ENCODE measurements around the gene UBTF.
"Not testable (repeated sequence)": the region's sequence is repeated elsewhere in the genome, so short reads cannot be mapped to it uniquely, and the experiment has no call there.

UBTF gene

DNA sequence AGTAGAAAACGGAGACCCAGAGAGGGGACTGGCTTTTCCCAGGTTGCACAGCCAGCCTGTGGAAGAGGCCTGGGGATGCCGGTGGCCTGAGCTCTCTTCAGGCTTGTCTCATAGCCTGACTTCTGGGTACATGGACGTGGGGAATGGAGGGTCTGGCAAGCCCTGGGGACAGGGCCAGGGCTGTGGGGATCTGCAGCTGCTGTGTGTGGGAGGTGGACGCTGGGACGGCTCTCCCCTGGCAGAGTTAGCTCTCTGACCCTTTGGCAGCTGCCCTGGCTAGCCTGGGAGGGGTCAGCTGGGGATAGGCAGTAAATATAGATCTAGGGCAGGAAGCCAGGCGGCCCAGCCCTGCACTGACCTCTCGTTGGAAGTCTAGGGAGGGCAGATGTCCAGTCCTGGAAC lies 28.0 kb upstream of the UBTF start:
- DNase-seq = no peak

DNA sequence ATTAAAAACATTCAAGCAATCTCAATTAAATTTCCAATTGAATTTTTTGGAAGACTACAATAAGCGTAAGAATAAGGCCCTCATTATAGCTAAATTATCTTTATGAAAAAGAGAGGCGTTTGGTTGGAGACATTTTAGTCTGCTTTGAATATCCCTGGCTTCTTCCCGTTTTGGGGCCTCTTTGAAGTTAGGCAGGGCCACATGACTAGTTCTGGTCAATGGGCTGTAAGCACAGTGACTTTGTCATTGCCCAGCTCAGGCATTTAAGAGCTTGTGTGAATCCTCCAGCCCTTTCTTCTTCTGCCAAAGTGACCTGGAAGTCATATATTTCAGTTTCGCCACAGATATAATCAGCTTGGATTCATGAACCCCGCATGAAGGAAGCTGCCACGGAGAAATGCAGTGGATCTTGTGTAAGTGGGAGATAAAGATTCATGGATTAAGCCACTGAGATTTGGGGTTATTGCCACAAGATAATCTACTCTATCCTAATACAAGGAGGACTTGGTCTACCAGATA lies 21.7 kb upstream of the UBTF start:
- DNase-seq = no peak

DNA sequence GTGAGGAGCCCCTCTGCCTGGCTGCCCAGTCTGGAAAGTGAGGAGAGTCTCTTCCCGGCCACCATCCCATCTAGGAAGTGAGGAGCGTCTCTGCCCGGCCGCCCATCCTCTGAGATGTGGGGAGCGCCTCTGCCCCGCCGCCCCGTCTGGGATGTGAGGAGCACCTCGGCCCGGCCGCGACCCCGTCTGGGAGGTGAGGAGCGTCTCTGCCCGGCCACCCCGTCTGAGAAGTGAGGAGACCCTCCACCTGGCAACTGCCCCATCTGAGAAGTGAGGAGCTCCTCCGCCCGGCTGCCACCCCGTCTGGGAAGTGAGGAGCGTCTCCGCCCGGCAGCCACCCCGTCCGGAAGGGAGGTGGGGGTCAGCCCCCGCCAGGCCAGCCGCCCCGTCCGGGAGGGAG lies 18.4 kb upstream of the UBTF start:
- DNase-seq = not testable (repeated sequence)

DNA sequence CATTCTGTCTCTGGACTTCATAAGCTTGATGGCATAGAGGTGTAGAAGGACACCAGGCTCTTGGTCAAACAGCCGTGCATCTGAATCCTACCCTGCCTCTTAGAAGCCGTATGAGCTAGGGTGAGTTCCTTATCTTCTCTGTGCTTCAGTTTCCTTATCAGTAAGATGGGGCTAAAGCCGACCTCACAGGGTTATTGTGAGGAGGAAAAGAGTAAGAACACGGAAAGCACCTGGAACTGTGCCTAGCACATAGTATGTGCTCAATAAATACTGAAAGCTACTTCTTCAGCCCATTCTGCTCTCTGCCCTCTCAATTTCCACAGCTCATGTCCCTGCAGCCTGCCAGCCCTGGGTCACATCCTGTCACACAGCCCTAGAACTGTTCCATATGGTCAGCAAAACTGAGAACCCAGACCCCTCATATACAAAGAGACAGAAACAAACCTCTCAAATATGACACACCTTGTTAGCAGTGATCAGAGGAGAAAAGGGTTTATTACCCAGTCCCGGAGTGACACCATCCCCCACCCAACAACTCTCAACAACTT lies 17.0 kb upstream of the UBTF start:
- DNase-seq = no peak

DNA sequence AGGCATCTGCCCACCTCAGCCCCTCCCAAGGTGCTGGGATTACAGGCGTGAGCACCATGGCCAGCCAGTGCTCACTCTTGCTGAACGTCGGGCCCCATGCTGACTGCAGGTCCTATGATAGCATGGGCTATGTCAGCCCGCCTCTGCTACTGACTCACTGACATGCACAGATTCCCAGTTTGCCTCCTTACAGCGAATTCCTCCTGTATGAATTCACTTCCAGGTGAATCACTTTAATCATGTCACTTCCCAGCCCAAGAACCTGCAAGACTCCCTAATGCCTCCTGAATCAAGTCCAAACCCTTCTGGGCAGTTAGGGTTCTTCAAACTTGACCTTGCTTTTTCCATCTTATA lies 16.1 kb upstream of the UBTF start:
- no peak for DNase-seq

DNA sequence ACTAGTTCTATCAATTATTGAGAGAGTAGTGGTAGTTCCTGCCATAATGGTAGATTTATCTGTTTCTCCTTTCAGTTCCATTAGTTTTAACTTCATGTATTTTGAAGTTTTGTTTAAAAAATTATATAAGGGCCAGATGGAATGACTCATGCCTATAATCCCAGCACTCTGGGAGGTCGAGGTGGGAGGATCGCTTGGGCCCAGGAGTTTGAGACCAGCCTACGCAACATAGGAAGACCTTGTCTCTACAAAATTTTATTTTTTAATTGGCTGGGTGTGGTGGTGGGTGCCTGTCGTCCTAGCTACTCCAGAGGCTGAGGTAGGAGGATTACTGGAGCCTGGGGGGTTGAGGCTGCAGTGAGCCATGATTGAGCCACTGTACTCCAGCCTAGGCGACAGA lies 14.1 kb upstream of the UBTF start:
- no peak for DNase-seq

DNA sequence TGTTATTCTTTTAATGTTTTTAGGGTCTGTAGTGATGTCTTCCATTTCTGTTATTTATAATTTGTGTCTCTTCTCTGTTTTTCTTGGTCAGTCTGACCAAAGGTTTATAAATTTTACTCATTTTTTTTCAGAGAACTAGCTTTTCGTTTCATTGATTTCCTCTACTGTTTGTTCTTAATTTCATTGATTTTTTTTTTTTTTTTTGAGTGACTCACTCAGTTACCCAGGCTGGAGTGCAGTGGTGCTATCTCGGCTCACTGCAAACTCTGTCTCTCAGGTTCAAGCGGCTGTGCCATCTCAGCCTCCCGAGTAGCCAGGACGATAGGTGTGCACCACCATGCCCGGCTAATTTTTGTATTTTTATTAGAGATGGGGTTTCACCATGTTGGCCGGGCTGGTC lies 12.6 kb upstream of the UBTF start:
- DNase-seq = no peak

DNA sequence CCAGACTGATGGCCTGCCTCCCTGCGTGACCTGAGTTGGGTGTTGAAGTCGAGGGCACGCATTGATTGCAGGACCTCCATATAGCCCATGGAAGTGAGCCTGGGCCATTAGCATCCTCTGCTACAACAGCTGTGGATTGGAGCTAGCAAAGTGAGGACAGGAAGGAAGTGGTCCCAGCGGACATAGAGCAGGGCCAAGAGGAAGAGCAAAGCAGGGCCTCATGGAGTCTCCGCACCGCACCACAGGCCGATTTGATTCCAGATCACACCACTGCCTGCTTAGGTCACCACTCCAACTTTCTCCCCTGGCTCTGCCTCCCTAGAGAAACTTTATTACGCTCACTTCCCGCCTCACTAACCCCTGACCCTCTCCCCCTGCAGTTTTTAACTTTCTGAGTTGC lies 10.7 kb upstream of the UBTF start:
- no peak for DNase-seq

DNA sequence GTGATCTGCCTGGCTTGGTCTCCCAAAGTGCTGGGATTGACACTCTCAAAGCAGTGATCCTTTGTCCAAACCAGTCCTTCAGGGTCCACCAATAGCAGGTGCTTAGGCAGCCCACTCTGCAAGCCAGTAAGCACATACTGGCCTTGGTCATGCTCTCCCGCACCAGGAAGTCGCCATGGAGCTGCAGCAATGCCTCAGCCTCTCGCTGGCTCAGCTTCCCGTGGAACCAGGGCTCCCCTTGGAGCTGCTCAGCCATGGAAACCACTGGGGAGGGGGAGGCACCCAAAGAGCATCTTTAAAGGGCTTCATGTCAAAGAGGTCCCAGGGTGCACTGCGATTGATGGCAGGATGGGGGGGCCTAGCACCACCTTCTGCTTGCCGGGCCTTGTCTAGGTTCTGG lies 9.6 kb upstream of the UBTF start:
- no peak for DNase-seq

DNA sequence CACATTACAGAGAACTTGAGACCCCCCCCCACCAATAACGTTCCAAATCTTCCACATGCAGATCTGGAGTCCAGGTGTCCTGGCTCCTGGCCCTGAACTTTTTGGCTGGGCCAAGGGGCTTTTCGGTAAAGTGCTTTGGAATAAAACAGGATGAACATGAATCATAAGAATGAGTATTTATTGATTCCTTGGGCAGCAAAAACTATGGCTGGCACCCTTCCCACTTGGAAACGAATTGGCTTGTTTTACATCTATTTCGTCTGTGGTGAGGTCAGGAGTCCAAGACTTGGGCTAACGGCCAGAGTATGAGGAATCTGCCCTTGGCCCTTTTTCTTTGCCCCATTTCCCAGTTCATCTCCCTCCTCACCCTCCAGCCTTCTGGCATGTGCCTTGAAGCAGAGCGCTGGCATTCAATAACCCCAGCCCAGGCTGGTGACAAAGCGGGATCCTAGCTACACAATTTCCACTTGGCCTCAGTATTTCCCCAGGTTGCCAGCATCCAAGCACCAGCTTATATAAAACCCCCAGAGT lies 4.1 kb upstream of the UBTF start:
- DNase-seq = no peak

DNA sequence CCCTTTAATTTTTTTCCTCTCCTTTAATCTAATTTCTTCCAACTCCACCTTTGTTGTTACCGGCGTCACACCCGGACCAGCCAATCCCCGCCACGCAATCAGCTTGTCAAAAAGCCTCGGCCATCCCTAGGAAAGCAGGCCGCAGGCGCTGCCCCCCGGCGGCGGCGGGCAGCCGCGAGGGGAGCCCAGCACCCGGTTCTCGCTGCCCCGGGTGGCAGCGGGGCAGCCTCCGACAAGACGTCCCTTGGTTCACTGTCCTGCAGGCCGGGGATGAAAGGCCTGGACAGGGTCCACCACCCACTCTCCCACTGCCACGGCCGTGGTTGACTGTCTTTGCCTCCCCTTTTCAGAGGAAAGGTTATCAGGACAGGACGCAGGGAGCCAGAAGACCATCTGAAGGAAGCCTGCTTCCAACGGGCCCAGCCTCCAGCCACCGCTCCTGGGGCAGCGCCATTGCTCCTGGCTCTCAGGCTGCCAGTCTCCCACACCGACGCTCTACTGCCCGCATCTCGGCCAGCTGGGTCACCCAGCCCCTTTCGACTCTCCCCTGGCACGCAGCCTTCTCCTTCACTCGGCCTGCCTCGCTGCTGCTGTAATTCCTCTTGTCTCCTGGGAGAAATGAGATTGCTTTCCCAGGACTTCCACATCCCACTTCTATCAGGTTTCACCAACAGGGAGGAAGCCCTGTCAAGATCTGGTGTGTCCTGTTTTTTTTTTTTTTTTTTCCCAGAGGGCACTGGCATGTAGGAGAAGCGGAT lies 2.8 kb upstream of the UBTF start:
- DNase-seq = no peak

DNA sequence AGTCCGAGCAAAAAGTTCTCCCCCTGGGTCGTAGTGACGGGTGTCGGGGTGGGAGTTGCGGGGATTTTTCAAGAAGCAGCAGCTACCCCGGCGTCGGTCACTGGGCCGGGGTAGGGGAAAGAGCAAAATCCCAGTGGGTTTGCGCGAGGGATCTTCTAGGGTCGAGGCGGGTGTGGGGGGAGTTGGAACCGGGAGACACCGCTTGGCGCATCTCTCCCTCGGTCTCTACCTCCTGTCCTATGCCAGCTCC lies 2.3 kb upstream of the UBTF start:
- no peak for DNase-seq

DNA sequence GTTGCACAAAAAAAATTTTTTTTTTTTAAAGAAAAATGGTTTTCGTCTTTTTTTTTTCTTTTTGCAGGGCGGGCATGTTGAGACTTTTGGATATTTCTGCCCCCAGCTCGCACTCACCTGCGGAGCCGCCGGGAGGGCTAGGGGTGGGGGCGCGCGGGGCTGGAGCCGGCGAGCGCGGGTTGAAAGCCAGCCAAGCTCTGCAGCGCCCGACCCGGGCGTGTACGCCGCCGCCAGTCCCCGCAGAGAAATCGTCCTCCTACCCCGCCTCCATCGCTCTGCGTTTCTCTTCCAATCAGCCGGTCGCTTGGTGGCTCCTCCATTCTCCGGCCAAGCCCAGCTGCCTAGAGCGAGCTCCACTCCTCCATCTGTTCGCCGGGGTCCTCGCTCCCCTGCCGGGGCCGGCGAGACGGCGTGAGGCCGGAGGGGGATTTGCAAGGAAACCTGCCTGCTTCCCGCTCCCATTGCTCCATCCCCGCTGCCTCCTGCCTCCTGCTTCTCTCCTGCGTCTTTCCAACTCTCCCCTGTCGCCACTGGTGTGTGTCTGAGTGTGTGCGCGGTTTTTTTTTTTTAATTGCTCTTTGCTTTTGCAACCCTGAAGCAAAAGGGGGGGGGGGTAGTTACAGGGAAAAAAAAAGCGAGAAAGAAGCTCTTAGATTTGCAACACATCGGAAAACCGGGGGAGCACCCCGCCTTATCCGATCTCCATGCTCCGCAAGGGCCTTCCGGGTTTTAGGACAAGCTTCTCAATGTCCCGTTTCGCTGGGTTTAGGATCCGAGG lies 1.8 kb upstream of the UBTF start:
- DNase-seq = no peak

DNA sequence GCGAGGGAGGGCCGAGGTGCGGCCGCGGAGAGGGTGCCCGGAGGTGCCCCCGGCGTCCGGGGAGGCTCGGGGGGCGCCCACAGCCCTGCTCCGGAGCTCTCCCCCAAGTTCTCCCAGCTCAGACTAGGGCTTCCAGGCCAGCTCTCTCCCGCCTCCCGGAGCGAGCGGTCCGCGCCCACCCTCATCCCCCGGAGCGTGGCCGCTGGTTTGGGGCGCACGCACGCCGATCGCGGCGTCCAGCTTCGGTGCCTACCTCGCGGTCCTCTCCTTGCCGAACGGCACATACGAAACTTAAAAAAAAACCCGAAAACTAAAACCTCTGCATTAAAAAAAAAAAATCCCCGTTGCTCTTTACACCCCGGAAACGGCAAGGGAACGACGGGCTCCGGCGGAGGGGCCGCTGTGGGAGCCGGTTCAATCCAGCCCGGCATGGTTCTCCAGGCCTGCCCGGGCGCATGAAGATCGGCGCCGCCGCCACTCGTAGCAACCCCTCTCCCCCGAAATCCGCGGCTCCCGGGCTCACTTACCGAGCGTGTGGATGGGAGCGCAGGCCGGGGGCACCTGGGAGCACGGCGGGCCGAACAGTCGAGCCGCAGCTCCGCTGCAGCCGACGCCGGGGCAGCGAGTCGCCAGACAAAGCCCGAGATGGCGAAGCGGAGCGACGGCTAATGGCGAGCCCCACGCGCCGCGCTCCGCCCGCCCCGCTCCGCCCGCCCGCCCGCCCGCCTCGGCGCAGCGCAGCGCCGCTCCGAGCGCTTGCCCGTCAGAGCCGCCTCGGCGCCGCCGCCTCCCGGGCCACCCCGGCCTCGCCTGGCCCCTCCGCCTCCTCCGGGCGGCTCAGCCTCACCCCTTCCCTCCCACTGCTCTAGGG lies 973 bp upstream of the UBTF start:
- DNase-seq = no peak

DNA sequence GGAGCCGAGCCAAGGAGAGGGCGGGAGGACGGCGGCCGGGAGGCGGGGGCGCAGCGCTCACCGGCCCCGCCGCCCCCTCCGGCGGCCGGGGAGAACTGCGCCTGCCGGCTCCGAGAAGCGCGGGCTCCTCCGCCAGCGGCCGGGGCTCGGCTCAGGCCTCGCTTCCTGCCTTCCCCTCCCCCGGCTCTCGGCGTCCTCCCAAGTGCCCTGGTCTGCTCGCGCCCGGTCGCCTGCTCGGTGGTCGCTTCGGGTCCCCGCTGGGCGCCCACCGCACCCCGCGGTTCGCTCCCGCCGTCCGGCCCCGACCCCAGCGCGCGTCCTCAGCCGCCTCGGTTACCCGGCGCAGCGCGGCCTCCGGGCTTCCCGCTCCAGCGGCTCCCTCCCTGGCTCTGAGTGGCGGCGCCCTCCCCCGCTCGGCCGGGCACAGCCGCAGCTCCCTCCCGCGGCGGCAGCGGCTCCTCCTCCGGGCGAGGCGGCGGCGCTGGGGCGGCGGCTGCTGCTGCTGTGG lies 313 bp downstream of the UBTF start:
- no peak for DNase-seq

DNA sequence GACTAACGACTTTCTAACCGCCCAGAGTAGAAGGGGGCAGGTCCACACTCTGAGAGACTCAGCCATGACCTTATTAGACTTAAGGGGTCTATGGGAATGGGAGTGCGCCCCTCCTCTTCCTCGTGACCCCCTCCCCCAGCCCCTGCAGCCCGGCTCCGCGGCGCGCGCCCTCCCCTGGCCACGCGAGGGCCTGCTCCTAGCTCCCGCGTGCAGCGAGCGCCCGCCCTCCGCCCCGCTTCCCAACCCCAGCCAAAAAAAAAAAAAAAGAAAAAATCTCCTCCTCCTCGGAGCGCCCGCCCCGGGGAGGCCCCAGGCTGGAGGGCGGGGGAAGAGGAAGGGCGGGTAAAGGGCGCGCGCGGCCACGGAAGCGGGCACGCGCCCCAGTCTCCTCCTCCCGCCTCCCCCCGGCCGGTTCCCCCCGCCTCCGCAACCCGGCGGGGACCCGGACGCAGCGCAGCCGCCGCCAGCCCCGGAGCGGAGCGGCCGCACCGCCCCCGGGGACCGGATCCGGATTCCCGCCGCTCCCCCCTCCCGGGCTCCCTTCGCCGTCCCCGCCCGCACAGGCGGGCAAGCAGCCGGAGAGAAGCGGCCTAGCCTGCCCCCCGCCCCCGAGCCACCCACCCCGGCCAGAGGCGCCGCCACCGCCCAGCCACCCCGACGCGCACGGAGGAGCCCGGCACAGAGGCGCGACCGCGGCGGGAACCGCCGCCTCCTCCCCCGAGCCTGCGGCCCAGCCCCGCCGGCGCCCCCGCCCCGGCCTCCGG lies 949 bp downstream of the UBTF start:
- DNase-seq = no peak

DNA sequence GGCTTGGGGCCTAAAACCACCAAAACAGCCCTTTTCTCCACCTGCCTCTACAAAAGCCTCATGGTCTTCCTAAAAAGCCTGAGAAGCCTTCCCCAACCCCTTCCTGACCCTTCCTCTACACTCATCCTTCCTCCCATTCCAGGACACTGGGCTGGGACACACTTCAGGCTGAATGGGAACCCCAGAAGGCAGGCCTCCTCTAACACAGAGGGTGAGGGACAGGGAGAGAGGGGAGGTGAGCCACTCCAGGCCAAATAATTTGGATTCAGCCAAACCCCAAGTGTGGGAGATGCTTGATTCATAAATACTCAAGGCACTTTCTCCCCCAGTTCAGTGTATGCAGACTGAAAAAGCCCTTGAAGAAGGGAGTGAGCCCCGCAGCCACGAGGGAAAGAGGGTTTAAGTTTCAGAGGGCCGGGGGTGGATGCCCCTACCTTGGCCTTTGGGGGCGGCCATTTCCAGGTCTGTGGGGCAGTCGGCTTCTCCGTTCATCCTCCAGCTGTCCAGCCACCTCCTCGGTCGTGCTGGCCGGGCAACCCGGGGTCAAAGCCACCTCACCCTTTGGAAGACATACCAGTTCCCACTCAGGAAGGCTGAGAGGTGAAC lies 1.6 kb downstream of the UBTF start:
- no peak for DNase-seq

DNA sequence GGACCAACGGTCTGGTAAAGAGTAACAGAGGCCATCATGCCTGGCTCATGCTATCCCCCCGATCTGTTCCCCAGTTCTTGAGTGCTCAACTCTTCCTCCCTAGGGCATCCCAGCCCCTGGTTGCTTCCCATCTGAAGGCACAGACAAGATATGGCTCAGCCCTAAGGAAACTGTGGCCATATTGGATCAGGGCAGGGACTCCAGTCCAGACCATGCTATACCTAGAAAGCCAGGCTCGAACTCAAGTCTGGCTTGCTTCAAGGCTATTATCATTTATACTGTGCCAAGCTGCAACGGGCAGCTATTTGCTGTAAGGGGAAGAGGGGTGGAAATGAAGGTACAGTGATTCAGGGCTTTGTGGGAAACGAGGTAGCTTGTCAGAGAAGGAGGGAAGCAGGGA lies 2.8 kb downstream of the UBTF start:
- no peak for DNase-seq

DNA sequence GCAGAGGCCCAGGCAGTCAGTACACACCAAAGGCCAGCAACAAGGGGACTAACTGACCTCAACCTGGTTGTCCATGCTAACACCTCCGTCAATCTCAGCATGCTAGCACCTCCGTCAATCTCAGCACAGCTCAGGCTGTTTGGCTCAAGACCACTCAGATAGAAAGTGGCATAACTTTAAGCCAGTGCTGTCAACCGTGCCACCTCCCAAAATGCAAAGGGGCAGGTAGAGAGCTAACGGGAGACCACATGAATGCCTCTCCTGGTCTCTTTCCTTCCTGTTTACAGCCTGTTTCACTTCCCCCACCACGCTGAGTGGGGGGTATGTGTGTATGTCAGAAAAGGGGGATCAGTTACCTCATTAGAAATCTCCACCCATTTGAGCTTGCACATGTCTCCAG lies 3.3 kb downstream of the UBTF start:
- DNase-seq = no peak

DNA sequence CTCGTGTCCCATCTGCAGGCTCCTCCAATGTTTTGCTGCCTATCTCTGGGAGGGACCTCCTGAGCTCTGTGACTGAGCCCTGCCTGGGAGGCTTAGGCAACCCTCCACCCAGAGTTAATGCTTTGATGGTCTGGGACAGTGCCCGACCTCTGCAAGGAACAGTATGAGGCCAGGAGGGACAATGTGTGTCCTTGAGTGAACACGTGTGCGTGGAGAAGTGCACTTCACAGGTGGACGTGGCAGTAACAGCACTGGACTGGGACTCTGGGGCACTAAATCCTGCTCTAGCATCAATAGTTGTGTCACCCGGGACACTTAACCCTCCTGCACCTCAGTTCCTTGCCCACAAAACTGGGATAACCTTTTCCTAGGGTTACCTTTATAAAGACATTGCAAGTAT lies 4.6 kb downstream of the UBTF start:
- no peak for DNase-seq

DNA sequence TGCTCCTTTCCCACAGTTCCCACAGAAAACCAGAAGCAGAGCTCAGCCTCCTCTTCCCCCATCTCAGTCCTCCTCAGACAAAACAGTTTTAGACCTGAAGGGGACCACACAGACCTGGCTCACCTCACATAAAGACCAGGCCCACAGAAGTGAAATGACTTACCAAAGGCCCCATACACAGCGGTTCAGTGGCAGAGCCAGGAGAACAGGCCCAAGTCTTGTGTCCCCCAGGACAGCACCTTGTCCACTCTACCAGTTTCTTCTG lies 5.3 kb downstream of the UBTF start:
- DNase-seq = no peak

All from cortex of kidney (tissue), 1 donor.